Cardiac muscle cell (in vitro differentiated cells and primary cell): ENCODE measurements around the gene CCR6. TPM values are rescaled to one million over a fixed set of nuclear protein-coding genes. Genes with fewer than 3 reads are reported as not detected.

Experiments used
- DNase-seq, 2 donors: peaks; one replicate each; pipeline versions ENCODE4 v3.0.0 to v3.0.0-alpha.2; 2010 to 2017; ENCODE audit warnings: low read depth in 1 of 2, low spot score in 1 of 2
- H3K27ac ChIP-seq: fragments of 200-600 bp; sonication (generic); 2 replicates; pipeline ENCODE4 v1.5.1; 2016
- H3K27me3 ChIP-seq: fragments of 200-600 bp; sonication (generic); 2 replicates; pipeline ENCODE4 v1.6.0; 2016; ENCODE audit warnings: control low read depth
- H3K36me3 ChIP-seq: fragments of 200-600 bp; sonication (generic); 2 replicates; pipeline ENCODE4 v1.5.1; 2016; ENCODE audit warnings: control low read depth
- H3K4me1 ChIP-seq: fragments of 200-600 bp; sonication (generic); 2 replicates; pipeline ENCODE4 v1.8.1; 2017; ENCODE audit warnings: low read depth, mild to moderate bottlenecking, mixed run types
- H3K4me3 ChIP-seq: fragments of 200-600 bp; sonication (generic); 2 replicates; pipeline ENCODE4 v1.5.1; 2016; ENCODE audit warnings: mild to moderate bottlenecking
- H3K9me3 ChIP-seq: fragments of 200-600 bp; sonication (generic); 2 replicates; pipeline ENCODE4 v1.5.1; 2017; ENCODE audit warnings: low read depth, mild to moderate bottlenecking, control low read depth
- CTCF ChIP-seq: IDR thresholded peaks from 2 replicates; pipeline ENCODE4 v1.5.1; 2012; ENCODE audit warnings: low read depth, mild to moderate bottlenecking, low read length
- polyA plus RNA-seq: library from polyadenylated mRNA; unstranded; fragments of >200 nt; fragmentation: Nextera tagmentation; extraction: Ambion mirVana; gene quantifications from 2 replicates; pipeline ENCODE4 v1.2.1, GENCODE V29; 2016
- total RNA-seq: library from RNA; depleted of rRNA; stranded (reverse); fragments of >200 nt; gene quantifications from 2 replicates; pipeline ENCODE4 v1.2.3, GENCODE V29; 2016

CCR6 gene
- total and polyA plus RNA-seq, 2 experiments from 2014 or later: not detected

- Histone ChIP-seq H3K27ac (no peak overlapping the region), H3K36me3 (no peaks in the 10 kb centered on the region), H3K4me1 (no peaks in the 10 kb centered on the region), H3K27me3 (peaks cover 80% of the 10 kb centered on the region), H3K4me3 (no peak overlapping the region), H3K9me3 (no peaks in the 10 kb centered on the region)
- DNase-seq: no peak
- no peak for TF ChIP-seq CTCF
Measured at GRCh38 chr6:167134448-167135328, 11.8 kb downstream of the CCR6 start.

GRCh38 chr6:167136376-167136775 lies 13.5 kb downstream of the CCR6 start:
- Histone ChIP-seq H3K4me3 (no peak overlapping the region), H3K36me3 (no peaks in the 10 kb centered on the region), H3K9me3 (no peaks in the 10 kb centered on the region), H3K27me3 (peaks cover 84% of the 10 kb centered on the region), H3K27ac (no peak overlapping the region), H3K4me1 (no peaks in the 10 kb centered on the region)
- no peak for DNase-seq
- TF ChIP-seq CTCF: no peak

GRCh38 chr6:167137081-167137480 lies 14.2 kb downstream of the CCR6 start:
- H3K27me3 ChIP-seq: peaks cover 84% of the 10 kb centered on the region
- no peak for TF ChIP-seq CTCF
- H3K4me1 ChIP-seq: no peaks in the 10 kb centered on the region

GRCh38 chr6:167137881-167138280 lies 15.0 kb downstream of the CCR6 start:
- Histone ChIP-seq H3K4me1 (no peaks in the 10 kb centered on the region), H3K27ac (no peak overlapping the region), H3K27me3 (peaks cover 84% of the 10 kb centered on the region), H3K4me3 (no peak overlapping the region), H3K36me3 (no peaks in the 10 kb centered on the region), H3K9me3 (no peaks in the 10 kb centered on the region)
- TF ChIP-seq CTCF: no peak
- peak in 1 of 2 donors; percentile 90 for DNase-seq

More at GRCh38 chr6:167137081-167137480, 14.2 kb downstream of the CCR6 start:
- no peaks in the 10 kb centered on the region for H3K36me3 ChIP-seq
- no peak overlapping the region for H3K27ac ChIP-seq
- no peak overlapping the region for H3K4me3 ChIP-seq
- no peak for DNase-seq
- no peaks in the 10 kb centered on the region for H3K9me3 ChIP-seq

- H3K27me3 ChIP-seq: peaks cover 88% of the 10 kb centered on the region
- H3K27ac ChIP-seq: no peak overlapping the region
- H3K4me1 ChIP-seq: no peaks in the 10 kb centered on the region
- no peak overlapping the region for H3K4me3 ChIP-seq
- H3K36me3 ChIP-seq: no peaks in the 10 kb centered on the region
- no peak for DNase-seq
- TF ChIP-seq CTCF: no peak
- H3K9me3 ChIP-seq: no peaks in the 10 kb centered on the region
Measured at GRCh38 chr6:167139761-167140160, 16.9 kb downstream of the CCR6 start.
